Panc1 (cell line): ENCODE results near the gene ASGR2.

Experiments
- POLR2AphosphoS5 ChIP-seq: IDR thresholded peaks from 2 replicates; pipeline ENCODE4 v1.6.1; 2012; ENCODE audit warnings: mild to moderate bottlenecking, low read depth, low read length, moderate library complexity
- REST ChIP-seq, 2 experiments: IDR thresholded peaks; 2 replicates each; pipeline ENCODE4 v1.6.1; 2011 to 2012; ENCODE audit warnings: low read depth in 2 of 2, control low read depth in 1 of 2, low read length in 1 of 2, mild to moderate bottlenecking in 1 of 2, moderate library complexity in 1 of 2; ENCODE audit not compliant: insufficient read depth in 1 of 2
- SIN3A ChIP-seq: IDR thresholded peaks from 2 replicates; pipeline ENCODE4 v1.6.1; 2012; ENCODE audit warnings: low read depth, mild to moderate bottlenecking, low read length, moderate library complexity, borderline replicate concordance; ENCODE audit not compliant: insufficient read depth
- TCF7L2 ChIP-seq: IDR thresholded peaks from 2 replicates; pipeline ENCODE4 v1.6.1; 2011; ENCODE audit warnings: mild to moderate bottlenecking, low read depth, low read length, inconsistent platforms
- TF ChIP-seq, protein P1 (sequence below): fragments of 450-650 bp; IDR thresholded peaks from 2 replicates; pipeline ENCODE4 v1.5.1; 2017; ENCODE audit warnings: mild to moderate bottlenecking

- TF ChIP-seq, protein P1, sequence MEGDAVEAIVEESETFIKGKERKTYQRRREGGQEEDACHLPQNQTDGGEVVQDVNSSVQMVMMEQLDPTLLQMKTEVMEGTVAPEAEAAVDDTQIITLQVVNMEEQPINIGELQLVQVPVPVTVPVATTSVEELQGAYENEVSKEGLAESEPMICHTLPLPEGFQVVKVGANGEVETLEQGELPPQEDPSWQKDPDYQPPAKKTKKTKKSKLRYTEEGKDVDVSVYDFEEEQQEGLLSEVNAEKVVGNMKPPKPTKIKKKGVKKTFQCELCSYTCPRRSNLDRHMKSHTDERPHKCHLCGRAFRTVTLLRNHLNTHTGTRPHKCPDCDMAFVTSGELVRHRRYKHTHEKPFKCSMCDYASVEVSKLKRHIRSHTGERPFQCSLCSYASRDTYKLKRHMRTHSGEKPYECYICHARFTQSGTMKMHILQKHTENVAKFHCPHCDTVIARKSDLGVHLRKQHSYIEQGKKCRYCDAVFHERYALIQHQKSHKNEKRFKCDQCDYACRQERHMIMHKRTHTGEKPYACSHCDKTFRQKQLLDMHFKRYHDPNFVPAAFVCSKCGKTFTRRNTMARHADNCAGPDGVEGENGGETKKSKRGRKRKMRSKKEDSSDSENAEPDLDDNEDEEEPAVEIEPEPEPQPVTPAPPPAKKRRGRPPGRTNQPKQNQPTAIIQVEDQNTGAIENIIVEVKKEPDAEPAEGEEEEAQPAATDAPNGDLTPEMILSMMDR = no peak
- TF ChIP-seq SIN3A (no peak), POLR2AphosphoS5 (no peak), REST (IDR thresholded peaks at IDR 0.05; ENCODE audit: insufficient read depth in 1 of 2, low read depth in 2 of 2, low read length in 1 of 2) (no peak), TCF7L2 (no peak)
These were observed 6.6 kb downstream of the ASGR2 start for GRCh38 chr17:7107795-7108559.
